B cell (primary cell): ENCODE data around the gene HNRNPLL. TPM values are rescaled to one million over a fixed set of nuclear protein-coding genes. Genes with fewer than 3 reads are reported as not detected.

ENCODE experiments used
- ATAC-seq: fragments of 200-7000 bp; cut with Tn5 transposase; one replicate; pipeline ENCODE4 v1.10.0; 2021; ENCODE audit warnings: low read depth, mild to moderate bottlenecking, moderate number of reproducible peaks, moderate library complexity
- CTCF ChIA-PET: fragments of 350-600 bp; sonication (Branson Sonifier 250); formaldehyde crosslinking; loops from one replicate; lab custom pipeline; 2021; ENCODE audit warnings: antibody characterized with exemption, inconsistent platforms; lab: Charles Lee
- POLR2A ChIA-PET: fragments of 350-600 bp; sonication (Branson Sonifier 250); formaldehyde crosslinking; loops from one replicate; lab custom pipeline; 2021; ENCODE audit warnings: antibody characterized with exemption; lab: Charles Lee
- DNase-seq: peaks from one replicate; pipeline ENCODE4 v3.0.0; 2013
- H2AFZ ChIP-seq: 2 replicates; pipeline ENCODE4 v1.6.1; 2012; ENCODE audit warnings: mild to moderate bottlenecking, low read depth, low read length; ENCODE audit not compliant: insufficient read depth, poor library complexity, severe bottlenecking
- H3K27ac ChIP-seq, 2 donors: 1 replicate in 1 of 2; 2 replicates in 1 of 2; pipeline ENCODE4 v1.5.1; 2012 to 2013; ENCODE audit warnings: low read length in 2 of 2, mild to moderate bottlenecking in 2 of 2, moderate library complexity in 1 of 2
- H3K27me3 ChIP-seq, 4 experiments: fragments of 200-600 bp in 1 of 4; sonication (generic) in 1 of 4; replicated peaks in 1 of 4; 1 replicate in 2 of 4; 2 replicates in 2 of 4; pipeline versions ENCODE4 v1.6.1 to v1.7.0; 2013 to 2016; ENCODE audit warnings: low read length in 3 of 4, mild to moderate bottlenecking in 2 of 4, mixed read lengths in 1 of 4, moderate library complexity in 1 of 4; ENCODE audit not compliant: insufficient read depth in 4 of 4, control insufficient read depth in 3 of 4; ENCODE audit errors: control extremely low read depth in 1 of 4
- H3K36me3 ChIP-seq, 2 experiments: replicated peaks in 1 of 2; 1 replicate in 1 of 2; 2 replicates in 1 of 2; pipeline versions ENCODE4 v1.6.1 to v1.7.1; 2013; ENCODE audit warnings: low read length in 1 of 2; ENCODE audit not compliant: insufficient read depth in 2 of 2, control insufficient read depth in 1 of 2; ENCODE audit errors: control extremely low read depth in 1 of 2, extremely low read depth in 1 of 2
- H3K4me1 ChIP-seq, 2 donors: fragments of 200-600 bp in 1 of 2; sonication (generic) in 1 of 2; 1 replicate in 1 of 2; 2 replicates in 1 of 2; pipeline versions ENCODE4 v1.5.1 to v1.6.1; 2013 to 2017; ENCODE audit warnings: low read length in 2 of 2; ENCODE audit not compliant: control insufficient read depth in 2 of 2, insufficient read depth in 2 of 2
- H3K4me2 ChIP-seq: replicated peaks from 2 replicates; pipeline ENCODE3; 2012; ENCODE audit warnings: mild to moderate bottlenecking, low read depth, low read length; ENCODE audit not compliant: poor library complexity, severe bottlenecking
- H3K4me3 ChIP-seq, 5 experiments: fragments of 200-600 bp in 1 of 5; sonication (generic) in 1 of 5; 1 replicate in 3 of 5; 2 replicates in 2 of 5; pipeline versions ENCODE4 v1.5.1 to v1.7.0; 2011 to 2016; ENCODE audit warnings: low read length in 4 of 5, mild to moderate bottlenecking in 4 of 5, low read depth in 2 of 5, control low read depth in 1 of 5, moderate library complexity in 1 of 5; ENCODE audit not compliant: insufficient read depth in 1 of 5; ENCODE audit errors: control extremely low read depth in 1 of 5, extremely low read depth in 1 of 5
- H3K79me2 ChIP-seq: fragments of 200-600 bp; sonication (generic); one replicate; pipeline ENCODE4 v1.6.0; 2016; ENCODE audit warnings: low read length; ENCODE audit not compliant: control insufficient read depth, insufficient read depth
- H3K9ac ChIP-seq: fragments of 200-600 bp; sonication (generic); 2 replicates; pipeline ENCODE4 v1.6.1; 2017; ENCODE audit warnings: mild to moderate bottlenecking, low read length, moderate library complexity
- H3K9me3 ChIP-seq, 3 donors: one replicate each; pipeline versions ENCODE4 v1.6.1 to v1.7.1; 2013; ENCODE audit warnings: low read length in 2 of 3; ENCODE audit not compliant: control insufficient read depth in 2 of 3, insufficient read depth in 1 of 3; ENCODE audit errors: control extremely low read depth in 1 of 3
- H4K20me1 ChIP-seq: 2 replicates; pipeline ENCODE4 v1.6.0; 2012; ENCODE audit warnings: mild to moderate bottlenecking, low read length; ENCODE audit not compliant: insufficient read depth, control insufficient read depth, poor library complexity, severe bottlenecking
- H3K27ac Mint-ChIP-seq: one replicate; pipeline ENCODE4 v1.8.0; 2021; ENCODE audit warnings: mixed read lengths
- H3K27me3 Mint-ChIP-seq: one replicate; pipeline ENCODE4 v1.8.0; 2021; ENCODE audit warnings: mixed read lengths
- H3K4me1 Mint-ChIP-seq: one replicate; pipeline ENCODE4 v1.8.0; 2021; ENCODE audit warnings: mixed read lengths
- H3K4me3 Mint-ChIP-seq: one replicate; pipeline ENCODE4 v1.8.0; 2021; ENCODE audit warnings: mixed read lengths
- H3K9me3 Mint-ChIP-seq: one replicate; pipeline ENCODE4 v1.8.0; 2022; ENCODE audit warnings: mixed read lengths; ENCODE audit not compliant: insufficient read depth
- EZH2 ChIP-seq: IDR thresholded peaks from 2 replicates; pipeline ENCODE4 v1.6.1; 2012; ENCODE audit warnings: borderline replicate concordance, low read depth, mild to moderate bottlenecking, moderate library complexity, low read length; ENCODE audit not compliant: insufficient read depth, poor library complexity, severe bottlenecking
- WGBS: methylation state at CpG from one replicate; pipeline ENCODE4 v1.1.5; 2013; ENCODE audit warnings: missing lambda C conversion rate; ENCODE audit not compliant: insufficient coverage; 5-methylcytosine and 5-hydroxymethylcytosine counted together
- intact Hi-C: fragments of 100-400 bp; cut with micrococcal nuclease; formaldehyde crosslinking; loops from one replicate; pipeline ENCODE4 v1.10.0; 2022
- polyA plus RNA-seq: library from polyadenylated mRNA; depleted of rRNA; stranded (reverse); fragments of >200 nt; gene quantifications from 2 replicates; pipeline ENCODE4 v1.2.3, GENCODE V29; 2012
- total RNA-seq, 2 donors: library from RNA; stranded (reverse); fragments of 120-200 nt in 1 of 2; gene quantifications; 1 replicate in 1 of 2; 2 replicates in 1 of 2; pipeline versions ENCODE4 v1.2.3 to v1.2.4, GENCODE V29; 2013 to 2022
- TF ChIP-seq, protein P1 (sequence below): fragments of 200-600 bp; IDR thresholded peaks from one replicate; pipeline ENCODE4 v1.8.0; 2022; ENCODE audit warnings: antibody characterized with exemption, mild to moderate bottlenecking

Gene HNRNPLL
- total and polyA plus RNA-seq, 2 donors (not counting 1 experiment from before 2014, with no cell fraction given), result 2.1 to 6.7 TPM

DNA sequence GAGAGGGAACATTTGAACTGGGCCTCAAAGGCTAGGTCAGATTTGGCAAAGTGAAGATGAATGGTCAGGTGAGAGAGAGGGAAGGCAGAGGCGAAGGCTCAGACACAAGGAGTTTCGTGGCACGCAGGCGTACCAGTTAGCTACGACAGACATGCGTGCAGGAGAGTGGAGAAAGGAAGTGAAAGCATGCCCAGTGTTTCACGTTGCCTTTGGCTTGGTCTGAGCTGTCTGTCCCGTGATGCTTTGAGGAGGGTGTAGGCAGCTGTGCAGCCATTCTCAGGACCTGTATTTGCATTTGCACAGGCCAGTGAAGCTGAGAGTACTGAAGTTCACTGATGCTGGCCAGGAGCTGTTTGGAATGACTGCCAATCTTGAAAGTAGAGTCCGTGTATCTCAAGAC lies 69.5 kb downstream of the HNRNPLL start:
- Histone ChIP-seq H3K79me2 (peaks cover 5% of the 10 kb centered on the region), H3K9ac (peak overlapping the region; percentile 4), H3K4me3 (peak overlapping the region in 2 of 5 experiments; percentile 2 to 21), H2AFZ (peak overlapping the region; percentile 82), H3K4me2 (peak overlapping the region; percentile 59), H3K36me3 (no peaks in the 10 kb centered on the region), H3K27ac (peak overlapping the region; percentile 64 to 74), H3K27me3 (peaks cover 0 to 8% (median 4%) of the 10 kb centered on the region in 4 experiments), H3K4me1 (peaks cover 29 to 39% of the 10 kb centered on the region in 2 donors), H3K9me3 (peaks cover 0 to 12% (median 0%) of the 10 kb centered on the region in 3 donors), H4K20me1 (no peaks in the 10 kb centered on the region)
- intact Hi-C loops, result loop anchor here (1.0 to 2.0 kb wide), 2 partner anchors 156 to 245 kb away; partner anchors contain the start of genes ATL2 and GEMIN6
- WGBS, result 7% methylated on average over 9 of the region's 9 CpGs
- TF ChIP-seq, protein P1, sequence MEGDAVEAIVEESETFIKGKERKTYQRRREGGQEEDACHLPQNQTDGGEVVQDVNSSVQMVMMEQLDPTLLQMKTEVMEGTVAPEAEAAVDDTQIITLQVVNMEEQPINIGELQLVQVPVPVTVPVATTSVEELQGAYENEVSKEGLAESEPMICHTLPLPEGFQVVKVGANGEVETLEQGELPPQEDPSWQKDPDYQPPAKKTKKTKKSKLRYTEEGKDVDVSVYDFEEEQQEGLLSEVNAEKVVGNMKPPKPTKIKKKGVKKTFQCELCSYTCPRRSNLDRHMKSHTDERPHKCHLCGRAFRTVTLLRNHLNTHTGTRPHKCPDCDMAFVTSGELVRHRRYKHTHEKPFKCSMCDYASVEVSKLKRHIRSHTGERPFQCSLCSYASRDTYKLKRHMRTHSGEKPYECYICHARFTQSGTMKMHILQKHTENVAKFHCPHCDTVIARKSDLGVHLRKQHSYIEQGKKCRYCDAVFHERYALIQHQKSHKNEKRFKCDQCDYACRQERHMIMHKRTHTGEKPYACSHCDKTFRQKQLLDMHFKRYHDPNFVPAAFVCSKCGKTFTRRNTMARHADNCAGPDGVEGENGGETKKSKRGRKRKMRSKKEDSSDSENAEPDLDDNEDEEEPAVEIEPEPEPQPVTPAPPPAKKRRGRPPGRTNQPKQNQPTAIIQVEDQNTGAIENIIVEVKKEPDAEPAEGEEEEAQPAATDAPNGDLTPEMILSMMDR, result no peak
- no peak for TF ChIP-seq EZH2
- Mint-ChIP-seq H3K27ac (peak overlapping the region; percentile 94), H3K4me3 (peak overlapping the region; percentile 77), H3K9me3 (no peaks in the 10 kb centered on the region), H3K27me3 (peaks cover 11% of the 10 kb centered on the region), H3K4me1 (peaks cover 42% of the 10 kb centered on the region)
- ATAC-seq (peak; percentile 96), DNase-seq (peak; percentile 92)
- ChIA-PET CTCF (interaction anchor here (0.7 to 3.0 kb wide), 14 partner anchors 9 to 217 kb away, joined by 3 to 26 read pairs (median 6); partner anchors contain the start of genes ATL2, GALM and HNRNPLL), POLR2A (interaction anchor here (0.6 to 2.1 kb wide), 3 partner anchors 11 to 217 kb away, joined by 4 to 18 read pairs (median 8); partner anchors contain the start of genes GALM and SRSF7)

DNA sequence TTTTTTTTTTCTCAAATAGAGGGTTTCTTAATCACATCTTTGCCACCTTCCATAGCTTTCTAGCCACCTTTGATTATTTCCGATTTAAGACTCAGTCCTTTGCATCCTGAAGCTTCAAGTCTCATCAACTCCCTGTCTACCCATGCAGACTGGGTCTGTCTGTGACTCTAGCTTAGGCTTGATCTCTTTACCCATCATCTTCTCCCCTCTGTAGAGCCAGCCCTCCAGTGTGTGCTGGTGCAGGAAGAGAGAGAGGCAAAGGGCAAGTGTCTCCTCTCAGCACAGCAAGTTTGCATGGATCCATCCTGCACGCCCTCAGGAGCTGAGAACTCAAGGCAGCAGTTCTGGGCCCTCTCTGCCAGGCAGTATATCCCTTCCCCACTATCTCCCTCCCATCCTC lies 70.4 kb downstream of the HNRNPLL start:
- ChIA-PET CTCF (interaction anchor here (0.6 to 3.0 kb wide), 11 partner anchors 9 to 1616 kb away, joined by 3 to 26 read pairs (median 6); partner anchors contain the start of genes ATL2, GALM and HNRNPLL), POLR2A (interaction anchor here (2.1 kb wide), 1 partner anchor 218 kb away, joined by 18 read pairs; the partner anchor contains the start of gene SRSF7)
- intact Hi-C loops, result loop anchor here (2.0 kb wide), 1 partner anchor 156 kb away; the partner anchor contains the start of gene ATL2
- H3K27ac ChIP-seq, result peak overlapping the region; percentile 64 to 74
- peak overlapping the region; percentile 82 for H2AFZ ChIP-seq
- DNase-seq, result no peak
- no peak for ATAC-seq
- peaks cover 5% of the 10 kb centered on the region for H3K79me2 ChIP-seq
- no peaks in the 10 kb centered on the region for H3K36me3 ChIP-seq
- Mint-ChIP-seq H3K4me1 (peaks cover 46% of the 10 kb centered on the region), H3K27me3 (peaks cover 11% of the 10 kb centered on the region), H3K4me3 (no peak overlapping the region), H3K27ac (peak overlapping the region; percentile 94), H3K9me3 (no peaks in the 10 kb centered on the region)
- no peak overlapping the region for H3K9ac ChIP-seq
- peaks cover 33 to 39% of the 10 kb centered on the region in 2 donors for H3K4me1 ChIP-seq
- peaks cover 0 to 13% (median 5%) of the 10 kb centered on the region in 4 experiments for H3K27me3 ChIP-seq
- no peak overlapping the region for H3K4me2 ChIP-seq
- no peak overlapping the region for H3K4me3 ChIP-seq
- 100% methylated on average over 2 of the region's 2 CpGs for WGBS
- H4K20me1 ChIP-seq, result no peaks in the 10 kb centered on the region
- peaks cover 0 to 12% (median 0%) of the 10 kb centered on the region in 3 donors for H3K9me3 ChIP-seq
- TF ChIP-seq, protein P1, result no peak
- no peak for TF ChIP-seq EZH2
